ENCODE results near the gene ELF2.
"Not testable (repeated sequence)": the region's sequence is repeated elsewhere in the genome, so short reads cannot be mapped to it uniquely, and the experiment has no call there.

Gene ELF2

GRCh38 chr4:139177049-139177868, at the start of gene ELF2:
Gene ELF2 (minus strand): TSS chr4:139177218. CDS start chr4:139137701, 39,517 bp downstream.
- DNase-seq: peak; percentile 96

GRCh38 chr4:139223682-139224317, 46.8 kb upstream of the ELF2 start:
- DNase-seq: peak; percentile 54

- DNase-seq: no peak
Measured at GRCh38 chr4:139222215-139222614, 45.2 kb upstream of the ELF2 start.

- DNase-seq: no peak
Measured at GRCh38 chr4:139221687-139222086, 44.7 kb upstream of the ELF2 start.

GRCh38 chr4:139219450-139220055, 42.5 kb upstream of the ELF2 start:
- DNase-seq: no peak

GRCh38 chr4:139214039-139214534, 37.1 kb upstream of the ELF2 start:
- peak; percentile 79 for DNase-seq

- not testable (repeated sequence) for DNase-seq
Measured at GRCh38 chr4:139213633-139214032, 36.6 kb upstream of the ELF2 start.

GRCh38 chr4:139212900-139213299, 35.9 kb upstream of the ELF2 start:
- no peak for DNase-seq

- DNase-seq: no peak
Measured at GRCh38 chr4:139210486-139210885, 33.5 kb upstream of the ELF2 start.

- no peak for DNase-seq
Measured at GRCh38 chr4:139209470-139210063, 32.5 kb upstream of the ELF2 start.

- peak; percentile 93 for DNase-seq
Measured at GRCh38 chr4:139208404-139208945, 31.5 kb upstream of the ELF2 start.

- DNase-seq: no peak
Measured at GRCh38 chr4:139207873-139208403, 30.9 kb upstream of the ELF2 start.

GRCh38 chr4:139207247-139207646, 30.2 kb upstream of the ELF2 start:
- peak; percentile 40 for DNase-seq

- DNase-seq: no peak
Measured at GRCh38 chr4:139202991-139203390, 26.0 kb upstream of the ELF2 start.

- no peak for DNase-seq
Measured at GRCh38 chr4:139200506-139200905, 23.5 kb upstream of the ELF2 start.

GRCh38 chr4:139200102-139200501, 23.1 kb upstream of the ELF2 start:
- DNase-seq: no peak

GRCh38 chr4:139197214-139197613, 20.2 kb upstream of the ELF2 start:
- DNase-seq: not testable (repeated sequence)

GRCh38 chr4:139196462-139196861, 19.4 kb upstream of the ELF2 start:
- DNase-seq: no peak

GRCh38 chr4:139191373-139191772, 14.4 kb upstream of the ELF2 start:
- DNase-seq: no peak

GRCh38 chr4:139189972-139190371, 13.0 kb upstream of the ELF2 start:
- DNase-seq: no peak

GRCh38 chr4:139189417-139189749, 12.4 kb upstream of the ELF2 start:
- DNase-seq: no peak

GRCh38 chr4:139188648-139189416, 11.8 kb upstream of the ELF2 start:
- DNase-seq: peak; percentile 89
